Esophagus squamous epithelium (tissue), 5 donors: ENCODE measurements around the gene CPTP. TPM values are rescaled to one million over a fixed set of nuclear protein-coding genes. Genes with fewer than 3 reads are reported as not detected.

Experiments
- DNase-seq: peaks from one replicate; lab custom pipeline; 2025; lab: John Stamatoyannopoulos, UW
- H3K27ac ChIP-seq, 4 donors: fragments of 200-600 bp; sonication (generic); one replicate each; pipeline ENCODE4 v1.5.1; 2016 to 2019; ENCODE audit warnings: mild to moderate bottlenecking in 1 of 4
- H3K27me3 ChIP-seq, 4 donors: fragments of 200-600 bp; sonication (generic); 1 replicate in 3 of 4; 2 replicates in 1 of 4; pipeline versions ENCODE4 v1.5.1 to v1.6.0; 2017 to 2021; ENCODE audit warnings: antibody characterized with exemption in 1 of 4
- H3K36me3 ChIP-seq, 3 donors: fragments of 200-600 bp; sonication (generic); one replicate each; pipeline ENCODE4 v1.5.1; 2016 to 2019
- H3K4me1 ChIP-seq, 3 donors: fragments of 200-600 bp; sonication (generic); one replicate each; pipeline ENCODE4 v1.5.1; 2017 to 2019
- H3K4me3 ChIP-seq, 4 donors: fragments of 200-600 bp; sonication (generic); 1 replicate in 3 of 4; 2 replicates in 1 of 4; pipeline ENCODE4 v1.5.1; 2016 to 2019; ENCODE audit warnings: mild to moderate bottlenecking in 2 of 4, moderate library complexity in 1 of 4
- H3K9me3 ChIP-seq, 3 donors: fragments of 200-600 bp; sonication (generic); one replicate each; pipeline ENCODE4 v1.5.1; 2016 to 2019
- POLR2A ChIP-seq, 4 donors: fragments of 450-650 bp; IDR thresholded peaks; one replicate each; pipeline ENCODE4 v1.6.1; 2017; ENCODE audit warnings: antibody characterized with exemption in 4 of 4, mild to moderate bottlenecking in 4 of 4, moderate library complexity in 3 of 4
- WGBS, 2 donors: methylation state at CpG; one replicate each; pipeline ENCODE4 v1.1.5; 2018; 5-methylcytosine and 5-hydroxymethylcytosine counted together
- intact Hi-C: fragments of 100-400 bp; cut with DNase I; formaldehyde crosslinking; loops from one replicate; pipeline ENCODE4 v1.15.0; 2022
- total RNA-seq, 4 donors: library from RNA; depleted of rRNA; stranded (reverse); fragments of >200 nt; gene quantifications; one replicate each; pipeline ENCODE4 v1.1.0, GENCODE V29; 2016
- TF ChIP-seq, protein P1 (sequence below), 6 experiments: fragments of 450-650 bp in 4 of 6; fragments of 200-600 bp in 2 of 6; sonication (generic) in 2 of 6; IDR thresholded peaks; one replicate each; pipeline ENCODE4 v1.5.1; 2016 to 2019; ENCODE audit warnings: antibody characterized with exemption in 6 of 6, mild to moderate bottlenecking in 4 of 6, moderate library complexity in 4 of 6
- donor health status: DM: yes; HTN: yes; CAD: no.

Gene CPTP
- total RNA-seq, 4 donors from 2014 or later = 27.7 to 75.2 (median 33.4) TPM

DNA sequence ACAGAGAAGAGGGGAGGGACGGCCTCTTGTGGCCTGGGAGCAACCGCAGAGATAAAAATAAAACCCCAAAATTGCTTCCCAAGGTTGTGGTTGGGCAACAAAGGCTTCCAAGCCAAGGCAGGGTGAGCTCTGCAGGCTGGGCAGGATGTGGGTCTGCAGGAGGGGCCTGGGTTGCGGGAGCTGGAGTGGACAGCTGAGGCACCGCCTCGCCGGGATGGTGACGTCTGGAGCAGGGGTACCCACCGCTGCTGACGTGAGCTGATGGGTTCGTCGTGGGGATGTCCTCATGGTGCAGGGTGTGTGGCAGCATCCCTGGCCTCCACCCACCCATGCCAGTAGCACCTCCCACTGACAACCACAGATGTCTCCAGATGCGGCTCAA, 46.8 kb downstream of the CPTP start:
- no peaks in the 10 kb centered on the region for H3K27me3 ChIP-seq
- H3K4me3 ChIP-seq = no peak overlapping the region
- no peak for DNase-seq
- peaks cover 26 to 48% (median 34%) of the 10 kb centered on the region in 3 donors for H3K4me1 ChIP-seq
- no peak for TF ChIP-seq POLR2A (IDR thresholded peaks at IDR 0.05)
- TF ChIP-seq, protein P1, sequence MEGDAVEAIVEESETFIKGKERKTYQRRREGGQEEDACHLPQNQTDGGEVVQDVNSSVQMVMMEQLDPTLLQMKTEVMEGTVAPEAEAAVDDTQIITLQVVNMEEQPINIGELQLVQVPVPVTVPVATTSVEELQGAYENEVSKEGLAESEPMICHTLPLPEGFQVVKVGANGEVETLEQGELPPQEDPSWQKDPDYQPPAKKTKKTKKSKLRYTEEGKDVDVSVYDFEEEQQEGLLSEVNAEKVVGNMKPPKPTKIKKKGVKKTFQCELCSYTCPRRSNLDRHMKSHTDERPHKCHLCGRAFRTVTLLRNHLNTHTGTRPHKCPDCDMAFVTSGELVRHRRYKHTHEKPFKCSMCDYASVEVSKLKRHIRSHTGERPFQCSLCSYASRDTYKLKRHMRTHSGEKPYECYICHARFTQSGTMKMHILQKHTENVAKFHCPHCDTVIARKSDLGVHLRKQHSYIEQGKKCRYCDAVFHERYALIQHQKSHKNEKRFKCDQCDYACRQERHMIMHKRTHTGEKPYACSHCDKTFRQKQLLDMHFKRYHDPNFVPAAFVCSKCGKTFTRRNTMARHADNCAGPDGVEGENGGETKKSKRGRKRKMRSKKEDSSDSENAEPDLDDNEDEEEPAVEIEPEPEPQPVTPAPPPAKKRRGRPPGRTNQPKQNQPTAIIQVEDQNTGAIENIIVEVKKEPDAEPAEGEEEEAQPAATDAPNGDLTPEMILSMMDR (IDR thresholded peaks at IDR 0.05) = no peak
- WGBS, 2 donors = 37 to 79% methylated on average over 2 to 10 of the region's 12 CpGs
- no peak overlapping the region for H3K27ac ChIP-seq
- intact Hi-C loops = no loop called here
- no peaks in the 10 kb centered on the region for H3K9me3 ChIP-seq
- H3K36me3 ChIP-seq = peaks cover 0 to 20% (median 0%) of the 10 kb centered on the region in 3 donors

DNA sequence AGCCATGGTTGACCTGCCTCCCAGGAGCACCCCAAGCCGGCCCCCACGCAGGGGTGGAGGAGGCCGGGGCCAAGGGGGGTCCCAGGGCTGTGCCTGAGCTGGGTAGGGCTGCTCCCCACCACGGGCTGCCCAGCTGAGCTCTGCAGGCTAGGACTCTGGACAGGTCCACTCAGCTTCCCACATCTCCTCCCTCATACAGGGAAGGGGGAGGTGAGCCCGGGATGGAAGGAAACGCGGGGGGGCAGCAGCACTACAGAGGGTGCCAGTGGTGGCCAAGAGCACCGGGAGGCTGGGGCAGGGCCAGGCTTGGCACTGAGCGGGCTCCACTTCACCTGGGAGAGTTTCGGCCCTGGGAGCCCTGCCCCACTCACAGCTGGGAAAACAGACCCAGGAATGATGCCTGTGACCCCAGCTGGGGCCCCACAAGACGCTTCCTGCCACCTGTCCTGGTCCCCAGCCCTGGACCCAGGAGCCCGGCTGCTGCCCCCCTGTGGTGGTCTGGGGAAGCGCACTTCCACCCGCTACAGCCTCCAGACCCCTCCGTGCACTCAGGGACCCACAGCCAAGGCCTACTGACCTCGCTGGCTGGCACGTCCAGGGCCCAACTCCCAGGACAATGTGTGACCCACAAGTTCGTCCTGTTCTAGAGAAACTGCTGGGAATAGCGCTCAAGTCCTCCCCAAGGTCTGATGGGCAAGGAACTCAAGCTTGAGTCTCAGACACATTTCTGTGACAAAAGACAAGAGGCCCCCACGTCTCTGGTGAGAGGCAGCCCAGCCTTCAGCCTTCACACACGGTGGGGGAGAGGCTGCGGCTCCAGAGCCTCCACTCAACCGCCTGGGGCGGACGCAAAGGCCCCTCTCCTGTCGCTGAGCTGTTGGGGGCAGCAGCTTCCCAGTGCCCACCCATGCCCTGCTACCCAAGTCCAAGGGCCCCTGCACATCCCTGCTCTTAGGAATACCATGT, 47.4 kb downstream of the CPTP start:
- Histone ChIP-seq H3K4me1 (peaks cover 26 to 54% (median 38%) of the 10 kb centered on the region in 3 donors), H3K27ac (peak overlapping the region in 1 of 4 donors; percentile 14), H3K27me3 (no peaks in the 10 kb centered on the region), H3K36me3 (peaks cover 0 to 20% (median 0%) of the 10 kb centered on the region in 3 donors), H3K4me3 (peak overlapping the region in 1 of 4 donors; percentile 33), H3K9me3 (no peaks in the 10 kb centered on the region)
- WGBS, 2 donors = 25% methylated on average over 16 of the region's 26 CpGs; no CpG with 5 or more reads in 1 of the 2 donors
- no peak for DNase-seq
- TF ChIP-seq POLR2A (IDR thresholded peaks at IDR 0.05) = no peak
- TF ChIP-seq, protein P1 (IDR thresholded peaks at IDR 0.05) = peak; percentile 77 to 97 (median 90)
- intact Hi-C loops = no loop called here

DNA sequence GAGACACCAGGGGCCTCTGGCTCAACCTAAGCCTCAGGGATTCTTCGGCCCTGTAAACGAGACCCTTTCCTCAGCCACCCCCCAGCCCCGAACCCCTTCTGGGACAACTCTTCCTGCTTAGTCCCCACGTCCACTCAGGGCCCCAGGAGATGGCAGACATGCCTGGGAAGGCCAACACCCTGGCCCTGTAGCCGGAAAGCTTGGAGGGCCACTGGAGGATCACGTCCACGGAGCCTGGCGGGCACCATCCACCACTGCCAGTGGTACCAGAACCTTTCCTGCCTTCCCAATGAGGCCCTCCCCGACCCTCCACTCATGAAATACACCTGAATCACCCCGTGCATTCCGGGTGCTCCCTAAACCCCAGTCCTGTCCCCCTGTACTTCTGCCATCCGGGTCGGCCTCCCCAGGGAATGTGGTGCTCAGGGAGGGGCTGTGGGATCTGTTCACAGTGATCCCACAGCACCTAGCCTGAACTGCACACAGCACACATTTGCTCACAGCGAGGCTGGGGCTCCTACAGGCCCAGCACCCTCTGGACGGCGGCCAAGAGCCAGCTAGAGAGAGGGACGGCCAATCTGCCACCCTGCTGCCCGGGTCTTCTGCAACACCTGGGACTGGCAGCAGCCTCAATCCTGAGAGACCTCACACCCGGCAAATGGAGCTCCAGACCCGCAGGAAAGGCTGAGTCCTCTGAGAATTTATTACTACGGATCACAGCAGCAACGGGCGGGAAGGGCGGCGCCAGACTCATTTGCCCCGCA, 48.6 kb downstream of the CPTP start:
- 61 to 79% methylated on average over 10 to 13 of the region's 26 CpGs for WGBS, 2 donors
- Histone ChIP-seq H3K36me3 (peaks cover 0 to 20% (median 0%) of the 10 kb centered on the region in 3 donors), H3K9me3 (no peaks in the 10 kb centered on the region), H3K4me3 (peak overlapping the region in 2 of 4 donors; percentile 85 to 96), H3K4me1 (peaks cover 26 to 56% (median 38%) of the 10 kb centered on the region in 3 donors), H3K27me3 (no peaks in the 10 kb centered on the region), H3K27ac (no peak overlapping the region)
- TF ChIP-seq, protein P1 (IDR thresholded peaks at IDR 0.05) = no peak
- no peak for TF ChIP-seq POLR2A (IDR thresholded peaks at IDR 0.05)
- intact Hi-C loops = no loop called here
- DNase-seq = no peak

DNA sequence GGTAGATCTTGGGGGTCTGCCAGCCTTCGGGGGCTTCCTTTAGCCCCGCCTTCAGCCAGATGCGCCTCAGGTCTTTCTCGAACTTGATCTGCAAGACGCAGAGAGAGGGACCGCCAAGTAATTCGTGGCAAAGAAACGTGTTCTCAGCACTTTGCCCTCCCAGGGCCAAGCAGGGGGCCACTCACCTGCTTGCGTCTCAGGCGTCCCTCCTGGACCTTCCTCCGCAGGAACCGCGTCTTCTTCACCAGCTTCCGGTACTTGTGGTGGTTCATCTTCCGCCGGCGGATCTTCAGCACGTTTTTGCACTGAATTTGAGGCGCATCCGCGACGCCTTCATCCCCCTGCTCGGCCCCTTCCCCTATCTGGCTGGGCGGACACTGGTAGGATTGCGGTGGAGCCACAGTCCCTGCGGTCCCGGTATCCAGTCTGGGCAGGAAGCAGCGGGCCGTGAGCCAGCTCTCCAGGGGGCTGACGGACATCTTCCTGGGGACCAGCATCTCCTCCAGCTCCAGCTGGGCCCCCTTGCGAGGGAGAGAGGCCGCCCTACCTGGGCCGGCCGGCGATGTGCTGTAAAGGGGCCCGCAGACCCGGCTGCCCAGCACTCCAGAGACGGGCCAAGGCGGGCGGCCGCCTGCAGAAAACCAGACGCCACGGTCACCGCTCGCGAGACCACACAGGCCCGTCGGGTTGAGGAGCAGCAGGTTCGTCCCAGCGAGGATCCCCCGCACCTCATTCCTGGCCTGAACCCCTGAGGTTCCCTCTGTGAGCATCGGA, 49.4 kb downstream of the CPTP start:
- Histone ChIP-seq H3K4me1 (peaks cover 26 to 56% (median 38%) of the 10 kb centered on the region in 3 donors), H3K36me3 (peaks cover 0 to 20% (median 0%) of the 10 kb centered on the region in 3 donors), H3K27ac (peak overlapping the region; percentile 95 to 97 (median 97)), H3K4me3 (peak overlapping the region; percentile 85 to 100 (median 96)), H3K27me3 (no peaks in the 10 kb centered on the region), H3K9me3 (no peaks in the 10 kb centered on the region)
- DNase-seq = no peak
- WGBS, 2 donors = 20 to 63% methylated on average over 1 to 40 of the region's 52 CpGs
- intact Hi-C loops = no loop called here
- TF ChIP-seq, protein P1 (IDR thresholded peaks at IDR 0.05) = no peak
- no peak for TF ChIP-seq POLR2A (IDR thresholded peaks at IDR 0.05)
